K562 (cell line): ENCODE results near the gene AAGAB. TPM values are rescaled to one million over a fixed set of nuclear protein-coding genes. Genes with fewer than 3 reads are reported as not detected.
A peak's percentile ranks its signal among the peaks of the same experiment; 100 is the strongest.

Experiments used
- BRF1 ChIP-seq: IDR thresholded peaks from 3 replicates; pipeline ENCODE4 v1.6.1; 2011; ENCODE audit warnings: borderline replicate concordance, mild to moderate bottlenecking; ENCODE audit not compliant: insufficient read length; ENCODE audit errors: extremely low read depth
- CBX8 ChIP-seq: fragments of 200-600 bp; sonication (generic); IDR thresholded peaks from 2 replicates; pipeline ENCODE4 v1.6.1; 2012; ENCODE audit warnings: borderline replicate concordance, mixed run types, low read depth, mild to moderate bottlenecking, moderate library complexity, mixed read lengths, low read length, control low read depth, inconsistent platforms; ENCODE audit not compliant: poor library complexity, severe bottlenecking; ENCODE audit errors: extremely low read depth
- LARP7 ChIP-seq: fragments of 450-650 bp; IDR thresholded peaks from 2 replicates; pipeline ENCODE4 v1.6.1; 2016
- MCM7 ChIP-seq, 2 experiments: fragments of 450-650 bp; IDR thresholded peaks; 2 replicates each; pipeline ENCODE4 v1.6.1; 2016 to 2018
- NONO ChIP-seq, 2 experiments: fragments of 200-400 bp in 1 of 2; fragments of 450-650 bp in 1 of 2; formaldehyde crosslinking in 1 of 2; IDR thresholded peaks; 2 replicates each; pipeline ENCODE4 v1.6.1; 2017; ENCODE audit warnings: low read depth in 2 of 2, mild to moderate bottlenecking in 2 of 2, moderate library complexity in 2 of 2, low read length in 1 of 2
- PHB ChIP-seq: fragments of 250-450 bp; sonication (Bioruptor Pico); IDR thresholded peaks from 2 replicates; pipeline ENCODE4 v1.5.0; 2021
- PTTG1 ChIP-seq: fragments of 450-650 bp; IDR thresholded peaks from 2 replicates; pipeline ENCODE4 v1.6.1; 2016; ENCODE audit warnings: low read depth, mild to moderate bottlenecking, missing genetic modification characterization, missing compliant biosample characterization
- SMARCA5 ChIP-seq: fragments of 450-650 bp; IDR thresholded peaks from 2 replicates; pipeline ENCODE4 v1.6.1; 2016
- SRSF3 ChIP-seq: fragments of 200-400 bp; formaldehyde crosslinking; IDR thresholded peaks from 2 replicates; pipeline ENCODE4 v1.6.1; 2016; ENCODE audit warnings: mild to moderate bottlenecking, low read length, moderate library complexity; ENCODE audit not compliant: insufficient read depth
- WHSC1 ChIP-seq: IDR thresholded peaks from one replicate; pipeline ENCODE4 v1.6.1; 2012; ENCODE audit warnings: low read length, control low read depth, inconsistent platforms
- ZKSCAN1 ChIP-seq: fragments of 150-350 bp; IDR thresholded peaks from 2 replicates; pipeline ENCODE4 v1.6.1; 2016; ENCODE audit warnings: low read depth, low read length
- ZNF121 ChIP-seq: sonication (generic); formaldehyde crosslinking; conservative IDR thresholded peaks from 2 replicates; pipeline ENCODE4 v1.8.0; 2022; ENCODE audit warnings: missing genetic modification reagents
- ZNF133 ChIP-seq: fragments of 250-450 bp; sonication (Bioruptor Pico); IDR thresholded peaks from 2 replicates; pipeline ENCODE4 v1.4.0; 2020; ENCODE audit warnings: mild to moderate bottlenecking
- ZNF165 ChIP-seq: fragments of 250-450 bp; sonication (Bioruptor Pico); IDR thresholded peaks from 2 replicates; pipeline ENCODE4 v1.4.0; 2020; ENCODE audit warnings: borderline replicate concordance
- ZNF174 ChIP-seq: fragments of 250-450 bp; sonication (Bioruptor Pico); IDR thresholded peaks from 2 replicates; pipeline ENCODE4 v1.4.0; 2020; ENCODE audit warnings: mild to moderate bottlenecking
- ZNF324 ChIP-seq: fragments of 250-450 bp; sonication (Bioruptor Pico); IDR thresholded peaks from 2 replicates; pipeline ENCODE4 v1.4.0; 2020; ENCODE audit warnings: mild to moderate bottlenecking
- ZNF507 ChIP-seq: conservative IDR thresholded peaks from 2 replicates; pipeline ENCODE4 v1.6.1; 2017; ENCODE audit warnings: missing genetic modification characterization, missing compliant biosample characterization
- polyA plus RNA-seq, 8 experiments: library from polyadenylated mRNA; depleted of rRNA in 4 of 8; stranded (reverse) in 5 of 8; unstranded in 3 of 8; fragments of >200 nt; fragmentation: Nextera tagmentation in 2 of 8; fragmentation: Illumina TruSeq in 1 of 8; extraction: Ambion mirVana in 2 of 8; extraction: Trizol in 1 of 8; gene quantifications; 2 replicates each; pipeline versions ENCODE4 v1.2.1 to v1.2.3, GENCODE V29; 2011 to 2014; ENCODE audit warnings: inconsistent platforms in 1 of 8, missing spikeins in 1 of 8
- total RNA-seq, 7 experiments: library from RNA; depleted of rRNA in 6 of 7; stranded (reverse); fragments of >200 nt in 6 of 7; fragmentation: Illumina TruSeq in 2 of 7; extraction: Trizol in 2 of 7; gene quantifications; 2 replicates each; pipeline versions ENCODE4 v1.2.1 to v1.2.3, GENCODE V29; 2011 to 2021; ENCODE audit warnings: low replicate concordance in 1 of 7
- TF ChIP-seq, protein P1 (sequence below): fragments of 200-400 bp; formaldehyde crosslinking; IDR thresholded peaks from 2 replicates; pipeline ENCODE4 v1.6.1; 2017; ENCODE audit warnings: mild to moderate bottlenecking, low read depth, low read length, moderate library complexity
- TF ChIP-seq, protein P2 (sequence below): sonication (generic); formaldehyde crosslinking; IDR thresholded peaks from 2 replicates; pipeline ENCODE4 v1.9.0; 2022; ENCODE audit warnings: mild to moderate bottlenecking, missing genetic modification reagents
- TF ChIP-seq, protein P3 (sequence below): fragments of 250-450 bp; sonication (Bioruptor Pico); IDR thresholded peaks from 2 replicates; pipeline ENCODE4 v1.4.0; 2020; ENCODE audit warnings: mild to moderate bottlenecking, moderate library complexity, borderline replicate concordance
- TF ChIP-seq, protein P4 (sequence below): fragments of 450-650 bp; IDR thresholded peaks from 2 replicates; pipeline ENCODE4 v1.6.1; 2017; ENCODE audit warnings: mild to moderate bottlenecking, moderate library complexity

Gene AAGAB
- total and polyA plus RNA-seq, 9 of the 15 experiments (the other 6 are each of a cell fraction or from before 2014, with no cell fraction given) = 17.8 to 109 (median 58.3) TPM

DNA sequence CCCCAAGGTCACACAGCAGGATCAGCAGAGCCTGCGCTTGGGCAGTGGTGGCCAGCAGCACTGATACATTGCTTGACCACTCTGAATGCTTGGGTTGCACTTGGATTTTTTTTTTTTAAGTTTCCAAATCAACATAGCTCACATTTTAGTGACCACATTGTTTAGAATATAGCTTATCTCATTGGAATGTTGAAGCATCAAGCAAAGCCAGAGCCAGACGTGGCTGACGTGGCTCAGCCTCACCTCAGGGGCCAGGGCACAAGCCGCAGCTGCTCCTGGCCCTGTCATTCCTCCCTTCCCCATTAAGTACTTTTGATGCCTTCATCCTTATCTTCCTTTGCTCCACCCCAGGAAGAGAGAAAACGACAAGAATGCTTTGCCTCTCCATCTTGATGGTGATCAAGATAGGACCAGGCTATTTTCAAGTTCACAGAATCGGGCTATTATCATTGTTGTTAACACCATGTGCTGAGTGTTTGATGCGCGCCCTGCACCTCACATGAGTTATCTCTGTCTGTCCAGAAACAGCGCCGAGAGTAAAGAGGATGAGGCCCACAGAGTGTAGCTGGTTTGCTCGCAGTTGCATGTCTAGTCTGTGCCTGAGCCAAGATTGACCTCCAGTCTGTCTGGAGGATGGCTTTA is 75.8 kb downstream of the AAGAB start (continued):
- TF ChIP-seq SRSF3 (no peak), ZKSCAN1 (no peak), PHB (CRISPR knock-in tag) (no peak), ZNF507 (no peak), ZNF165 (CRISPR knock-in tag) (no peak), ZNF121 (no peak), NONO (IDR thresholded peaks at IDR 0.05; ENCODE audit: low read depth in 2 of 2, low read length in 1 of 2) (no peak), BRF1 (no peak), WHSC1 (no peak), MCM7 (IDR thresholded peaks at IDR 0.05) (no peak), SMARCA5 (no peak), PTTG1 (tag) (no peak), ZNF174 (CRISPR knock-in tag) (no peak), CBX8 (no peak), LARP7 (no peak), ZNF324 (CRISPR knock-in tag) (no peak), ZNF133 (CRISPR knock-in tag) (no peak)
- TF ChIP-seq, protein P1, sequence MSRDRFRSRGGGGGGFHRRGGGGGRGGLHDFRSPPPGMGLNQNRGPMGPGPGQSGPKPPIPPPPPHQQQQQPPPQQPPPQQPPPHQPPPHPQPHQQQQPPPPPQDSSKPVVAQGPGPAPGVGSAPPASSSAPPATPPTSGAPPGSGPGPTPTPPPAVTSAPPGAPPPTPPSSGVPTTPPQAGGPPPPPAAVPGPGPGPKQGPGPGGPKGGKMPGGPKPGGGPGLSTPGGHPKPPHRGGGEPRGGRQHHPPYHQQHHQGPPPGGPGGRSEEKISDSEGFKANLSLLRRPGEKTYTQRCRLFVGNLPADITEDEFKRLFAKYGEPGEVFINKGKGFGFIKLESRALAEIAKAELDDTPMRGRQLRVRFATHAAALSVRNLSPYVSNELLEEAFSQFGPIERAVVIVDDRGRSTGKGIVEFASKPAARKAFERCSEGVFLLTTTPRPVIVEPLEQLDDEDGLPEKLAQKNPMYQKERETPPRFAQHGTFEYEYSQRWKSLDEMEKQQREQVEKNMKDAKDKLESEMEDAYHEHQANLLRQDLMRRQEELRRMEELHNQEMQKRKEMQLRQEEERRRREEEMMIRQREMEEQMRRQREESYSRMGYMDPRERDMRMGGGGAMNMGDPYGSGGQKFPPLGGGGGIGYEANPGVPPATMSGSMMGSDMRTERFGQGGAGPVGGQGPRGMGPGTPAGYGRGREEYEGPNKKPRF = no peak
- TF ChIP-seq, protein P2, sequence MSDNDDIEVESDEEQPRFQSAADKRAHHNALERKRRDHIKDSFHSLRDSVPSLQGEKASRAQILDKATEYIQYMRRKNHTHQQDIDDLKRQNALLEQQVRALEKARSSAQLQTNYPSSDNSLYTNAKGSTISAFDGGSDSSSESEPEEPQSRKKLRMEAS = peak; percentile 50
- TF ChIP-seq, protein P3, sequence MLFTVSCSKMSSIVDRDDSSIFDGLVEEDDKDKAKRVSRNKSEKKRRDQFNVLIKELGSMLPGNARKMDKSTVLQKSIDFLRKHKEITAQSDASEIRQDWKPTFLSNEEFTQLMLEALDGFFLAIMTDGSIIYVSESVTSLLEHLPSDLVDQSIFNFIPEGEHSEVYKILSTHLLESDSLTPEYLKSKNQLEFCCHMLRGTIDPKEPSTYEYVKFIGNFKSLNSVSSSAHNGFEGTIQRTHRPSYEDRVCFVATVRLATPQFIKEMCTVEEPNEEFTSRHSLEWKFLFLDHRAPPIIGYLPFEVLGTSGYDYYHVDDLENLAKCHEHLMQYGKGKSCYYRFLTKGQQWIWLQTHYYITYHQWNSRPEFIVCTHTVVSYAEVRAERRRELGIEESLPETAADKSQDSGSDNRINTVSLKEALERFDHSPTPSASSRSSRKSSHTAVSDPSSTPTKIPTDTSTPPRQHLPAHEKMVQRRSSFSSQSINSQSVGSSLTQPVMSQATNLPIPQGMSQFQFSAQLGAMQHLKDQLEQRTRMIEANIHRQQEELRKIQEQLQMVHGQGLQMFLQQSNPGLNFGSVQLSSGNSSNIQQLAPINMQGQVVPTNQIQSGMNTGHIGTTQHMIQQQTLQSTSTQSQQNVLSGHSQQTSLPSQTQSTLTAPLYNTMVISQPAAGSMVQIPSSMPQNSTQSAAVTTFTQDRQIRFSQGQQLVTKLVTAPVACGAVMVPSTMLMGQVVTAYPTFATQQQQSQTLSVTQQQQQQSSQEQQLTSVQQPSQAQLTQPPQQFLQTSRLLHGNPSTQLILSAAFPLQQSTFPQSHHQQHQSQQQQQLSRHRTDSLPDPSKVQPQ (CRISPR knock-in tag) = no peak
- TF ChIP-seq, protein P4, sequence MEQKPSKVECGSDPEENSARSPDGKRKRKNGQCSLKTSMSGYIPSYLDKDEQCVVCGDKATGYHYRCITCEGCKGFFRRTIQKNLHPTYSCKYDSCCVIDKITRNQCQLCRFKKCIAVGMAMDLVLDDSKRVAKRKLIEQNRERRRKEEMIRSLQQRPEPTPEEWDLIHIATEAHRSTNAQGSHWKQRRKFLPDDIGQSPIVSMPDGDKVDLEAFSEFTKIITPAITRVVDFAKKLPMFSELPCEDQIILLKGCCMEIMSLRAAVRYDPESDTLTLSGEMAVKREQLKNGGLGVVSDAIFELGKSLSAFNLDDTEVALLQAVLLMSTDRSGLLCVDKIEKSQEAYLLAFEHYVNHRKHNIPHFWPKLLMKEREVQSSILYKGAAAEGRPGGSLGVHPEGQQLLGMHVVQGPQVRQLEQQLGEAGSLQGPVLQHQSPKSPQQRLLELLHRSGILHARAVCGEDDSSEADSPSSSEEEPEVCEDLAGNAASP = no peak
